Measurements from ENCODE around the gene NELL1. TPM values are rescaled to one million over a fixed set of nuclear protein-coding genes. Genes with fewer than 3 reads are reported as not detected.

Gene NELL1
- total and polyA plus RNA-seq, 5 donors from 2014 or later: not detected

GRCh38 chr11:20910733-20911132 is 241.3 kb downstream of the NELL1 start:
- no peaks in the 10 kb centered on the region for H3K36me3 Mint-ChIP-seq
- Histone ChIP-seq H3K4me3 (ENCODE audit: low read depth, low read length) (no peak overlapping the region), H3K27ac (ENCODE audit: insufficient read depth, low read length, poor library complexity, severe bottlenecking) (no peak overlapping the region), H3K36me3 (ENCODE audit: control insufficient read depth, insufficient read depth, low read length) (no peaks in the 10 kb centered on the region), H3K4me1 (ENCODE audit: control insufficient read depth, insufficient read depth, low read length, poor library complexity, severe bottlenecking) (no peaks in the 10 kb centered on the region), H3K27me3 (ENCODE audit: control insufficient read depth, insufficient read depth, low read length) (no peaks in the 10 kb centered on the region), H3K9me3 (ENCODE audit: control insufficient read depth in 2 of 2, low read length in 2 of 2) (no peaks in the 10 kb centered on the region)
- peaks cover 0 to 15% (median 0%) of the 10 kb centered on the region in 7 donors for H3K9me3 Mint-ChIP-seq
- no peak for ATAC-seq (ENCODE audit: low read depth in 2 of 2)
- no peaks in the 10 kb centered on the region for H3K4me1 Mint-ChIP-seq
- no peak for DNase-seq
- H3K27ac Mint-ChIP-seq: no peak overlapping the region
- H3K27me3 Mint-ChIP-seq: no peaks in the 10 kb centered on the region
- no peak overlapping the region for H3K4me3 Mint-ChIP-seq

- ATAC-seq (ENCODE audit: low read depth in 2 of 2) (no peak), DNase-seq (no peak)
- no peak overlapping the region for H3K4me3 ChIP-seq (ENCODE audit: low read depth, low read length)
- H3K36me3 ChIP-seq (ENCODE audit: control insufficient read depth, insufficient read depth, low read length): no peaks in the 10 kb centered on the region
- H3K4me1 ChIP-seq (ENCODE audit: control insufficient read depth, insufficient read depth, low read length, poor library complexity, severe bottlenecking): no peaks in the 10 kb centered on the region
- Mint-ChIP-seq H3K27ac (no peak overlapping the region), H3K27me3 (no peaks in the 10 kb centered on the region), H3K36me3 (no peaks in the 10 kb centered on the region), H3K4me1 (no peaks in the 10 kb centered on the region), H3K9me3 (peaks cover 0 to 7% (median 0%) of the 10 kb centered on the region in 7 donors), H3K4me3 (no peak overlapping the region)
- no peak overlapping the region for H3K27ac ChIP-seq (ENCODE audit: insufficient read depth, low read length, poor library complexity, severe bottlenecking)
- no peaks in the 10 kb centered on the region for H3K9me3 ChIP-seq (ENCODE audit: control insufficient read depth in 2 of 2, low read length in 2 of 2)
- H3K27me3 ChIP-seq (ENCODE audit: control insufficient read depth, insufficient read depth, low read length): no peaks in the 10 kb centered on the region
These were observed 242.9 kb downstream of the NELL1 start for GRCh38 chr11:20912065-20912821.

- H3K27ac ChIP-seq (ENCODE audit: insufficient read depth, low read length, poor library complexity, severe bottlenecking): no peak overlapping the region
- H3K4me3 Mint-ChIP-seq: no peak overlapping the region
- no peaks in the 10 kb centered on the region for H3K36me3 ChIP-seq (ENCODE audit: control insufficient read depth, insufficient read depth, low read length)
- no peaks in the 10 kb centered on the region for H3K4me1 Mint-ChIP-seq
- no peak for ATAC-seq (ENCODE audit: low read depth in 2 of 2)
- H3K27me3 Mint-ChIP-seq: no peaks in the 10 kb centered on the region
- no peak overlapping the region for H3K27ac Mint-ChIP-seq
- DNase-seq: no peak
- H3K36me3 Mint-ChIP-seq: no peaks in the 10 kb centered on the region
- H3K27me3 ChIP-seq (ENCODE audit: control insufficient read depth, insufficient read depth, low read length): no peaks in the 10 kb centered on the region
- H3K9me3 ChIP-seq (ENCODE audit: control insufficient read depth in 2 of 2, low read length in 2 of 2): no peaks in the 10 kb centered on the region
- peaks cover 0 to 6% (median 3%) of the 10 kb centered on the region in 7 donors for H3K9me3 Mint-ChIP-seq
- H3K4me3 ChIP-seq (ENCODE audit: low read depth, low read length): no peak overlapping the region
- no peaks in the 10 kb centered on the region for H3K4me1 ChIP-seq (ENCODE audit: control insufficient read depth, insufficient read depth, low read length, poor library complexity, severe bottlenecking)
These were observed 243.6 kb downstream of the NELL1 start for GRCh38 chr11:20912922-20913512.

- DNase-seq (no peak), ATAC-seq (ENCODE audit: low read depth in 2 of 2) (no peak)
- Mint-ChIP-seq H3K36me3 (no peaks in the 10 kb centered on the region), H3K4me1 (no peaks in the 10 kb centered on the region), H3K4me3 (no peak overlapping the region), H3K9me3 (peaks cover 0 to 12% (median 2%) of the 10 kb centered on the region in 7 donors), H3K27me3 (no peaks in the 10 kb centered on the region), H3K27ac (no peak overlapping the region)
- Histone ChIP-seq H3K27me3 (ENCODE audit: control insufficient read depth, insufficient read depth, low read length) (no peaks in the 10 kb centered on the region), H3K27ac (ENCODE audit: insufficient read depth, low read length, poor library complexity, severe bottlenecking) (no peak overlapping the region), H3K4me1 (ENCODE audit: control insufficient read depth, insufficient read depth, low read length, poor library complexity, severe bottlenecking) (no peaks in the 10 kb centered on the region), H3K4me3 (ENCODE audit: low read depth, low read length) (no peak overlapping the region), H3K9me3 (ENCODE audit: control insufficient read depth in 2 of 2, low read length in 2 of 2) (no peaks in the 10 kb centered on the region), H3K36me3 (ENCODE audit: control insufficient read depth, insufficient read depth, low read length) (no peaks in the 10 kb centered on the region)
These were observed 247.9 kb downstream of the NELL1 start for GRCh38 chr11:20917306-20917705.

- Mint-ChIP-seq H3K4me3 (no peak overlapping the region), H3K36me3 (no peaks in the 10 kb centered on the region), H3K27ac (no peak overlapping the region), H3K27me3 (no peaks in the 10 kb centered on the region), H3K9me3 (peaks cover 2 to 8% (median 5%) of the 10 kb centered on the region in 7 donors), H3K4me1 (no peaks in the 10 kb centered on the region)
- no peaks in the 10 kb centered on the region for H3K27me3 ChIP-seq (ENCODE audit: control insufficient read depth, insufficient read depth, low read length)
- H3K4me1 ChIP-seq (ENCODE audit: control insufficient read depth, insufficient read depth, low read length, poor library complexity, severe bottlenecking): no peaks in the 10 kb centered on the region
- no peaks in the 10 kb centered on the region for H3K36me3 ChIP-seq (ENCODE audit: control insufficient read depth, insufficient read depth, low read length)
- DNase-seq (no peak), ATAC-seq (ENCODE audit: low read depth in 2 of 2) (no peak)
- H3K27ac ChIP-seq (ENCODE audit: insufficient read depth, low read length, poor library complexity, severe bottlenecking): no peak overlapping the region
- H3K9me3 ChIP-seq (ENCODE audit: control insufficient read depth in 2 of 2, low read length in 2 of 2): no peaks in the 10 kb centered on the region
- H3K4me3 ChIP-seq (ENCODE audit: low read depth, low read length): no peak overlapping the region
These were observed 257.6 kb downstream of the NELL1 start for GRCh38 chr11:20926799-20927540.

GRCh38 chr11:20931029-20931428 is 261.6 kb downstream of the NELL1 start:
- no peaks in the 10 kb centered on the region for H3K36me3 Mint-ChIP-seq
- no peaks in the 10 kb centered on the region for H3K27me3 Mint-ChIP-seq
- ATAC-seq (ENCODE audit: low read depth in 2 of 2) (no peak), DNase-seq (no peak)
- H3K27ac Mint-ChIP-seq: no peak overlapping the region
- Histone ChIP-seq H3K27me3 (ENCODE audit: control insufficient read depth, insufficient read depth, low read length) (no peaks in the 10 kb centered on the region), H3K36me3 (ENCODE audit: control insufficient read depth, insufficient read depth, low read length) (no peaks in the 10 kb centered on the region), H3K9me3 (ENCODE audit: control insufficient read depth in 2 of 2, low read length in 2 of 2) (no peaks in the 10 kb centered on the region), H3K4me1 (ENCODE audit: control insufficient read depth, insufficient read depth, low read length, poor library complexity, severe bottlenecking) (no peaks in the 10 kb centered on the region), H3K4me3 (ENCODE audit: low read depth, low read length) (no peak overlapping the region), H3K27ac (ENCODE audit: insufficient read depth, low read length, poor library complexity, severe bottlenecking) (no peak overlapping the region)
- H3K4me3 Mint-ChIP-seq: no peak overlapping the region
- no peaks in the 10 kb centered on the region for H3K4me1 Mint-ChIP-seq
- H3K9me3 Mint-ChIP-seq: peaks cover 0 to 13% (median 5%) of the 10 kb centered on the region in 7 donors

- Mint-ChIP-seq H3K27me3 (no peaks in the 10 kb centered on the region), H3K4me1 (peaks cover 0 to 5% (median 0%) of the 10 kb centered on the region in 4 donors), H3K36me3 (no peaks in the 10 kb centered on the region), H3K27ac (no peak overlapping the region), H3K4me3 (no peak overlapping the region), H3K9me3 (peaks cover 0 to 20% (median 5%) of the 10 kb centered on the region in 7 donors)
- ATAC-seq (ENCODE audit: low read depth in 2 of 2): no peak
- Histone ChIP-seq H3K4me1 (ENCODE audit: control insufficient read depth, insufficient read depth, low read length, poor library complexity, severe bottlenecking) (no peaks in the 10 kb centered on the region), H3K27me3 (ENCODE audit: control insufficient read depth, insufficient read depth, low read length) (no peaks in the 10 kb centered on the region), H3K36me3 (ENCODE audit: control insufficient read depth, insufficient read depth, low read length) (no peaks in the 10 kb centered on the region), H3K4me3 (ENCODE audit: low read depth, low read length) (no peak overlapping the region), H3K27ac (ENCODE audit: insufficient read depth, low read length, poor library complexity, severe bottlenecking) (no peak overlapping the region), H3K9me3 (ENCODE audit: control insufficient read depth in 2 of 2, low read length in 2 of 2) (no peaks in the 10 kb centered on the region)
- no peak for DNase-seq
These were observed 263.7 kb downstream of the NELL1 start for GRCh38 chr11:20933086-20933485.
